Karpas-422 (cell line): Measurements from ENCODE around the gene MAP3K20. TPM values are rescaled to one million over a fixed set of nuclear protein-coding genes. Genes with fewer than 3 reads are reported as not detected.

Source experiments
- DNase-seq: peaks from one replicate; pipeline ENCODE4 v3.0.0-alpha.2; 2015
- H2AFZ ChIP-seq: fragments of 200-600 bp; sonication (generic); 2 replicates; pipeline ENCODE4 v1.6.1; 2014; ENCODE audit warnings: antibody characterized with exemption, low read length, mixed read lengths
- H3K27ac ChIP-seq: fragments of 200-600 bp; sonication (generic); 2 replicates; pipeline ENCODE4 v1.5.1; 2014; ENCODE audit warnings: mild to moderate bottlenecking, low read length, moderate library complexity
- H3K27me3 ChIP-seq: fragments of 200-600 bp; sonication (generic); 2 replicates; pipeline ENCODE4 v1.6.1; 2014; ENCODE audit warnings: low read length, mixed read lengths
- H3K36me3 ChIP-seq: fragments of 200-600 bp; sonication (generic); 2 replicates; pipeline ENCODE4 v1.6.1; 2014; ENCODE audit warnings: low read length, mixed read lengths; ENCODE audit not compliant: insufficient read depth
- H3K4me1 ChIP-seq: fragments of 200-600 bp; sonication (generic); 2 replicates; pipeline ENCODE4 v1.6.1; 2014; ENCODE audit warnings: mild to moderate bottlenecking, low read length, mixed read lengths
- H3K4me2 ChIP-seq: fragments of 200-600 bp; sonication (generic); 2 replicates; pipeline ENCODE4 v1.6.1; 2014; ENCODE audit warnings: low read length, low read depth, mild to moderate bottlenecking; ENCODE audit not compliant: poor library complexity, severe bottlenecking
- H3K4me3 ChIP-seq: fragments of 200-600 bp; sonication (generic); 2 replicates; pipeline ENCODE4 v1.5.1; 2014; ENCODE audit warnings: mild to moderate bottlenecking, antibody characterized with exemption, low read length, mixed read lengths
- H3K79me2 ChIP-seq: fragments of 200-600 bp; sonication (generic); 2 replicates; pipeline ENCODE4 v1.6.1; 2014; ENCODE audit warnings: mild to moderate bottlenecking, low read length, mixed read lengths
- H3K9ac ChIP-seq: fragments of 200-600 bp; sonication (generic); 2 replicates; pipeline ENCODE4 v1.6.0; 2014; ENCODE audit warnings: low read length
- H3K9me2 ChIP-seq: fragments of 200-600 bp; sonication (generic), shearing (Covaris generic); replicated peaks from 2 replicates; pipeline ENCODE4 v1.6.0; 2014; ENCODE audit warnings: mild to moderate bottlenecking, low read length, moderate library complexity; ENCODE audit not compliant: insufficient read depth
- H3K9me3 ChIP-seq: fragments of 300-700, 200-600 bp; sonication (generic); 2 replicates; pipeline ENCODE4 v1.6.1; 2014; ENCODE audit warnings: low read length, mixed read lengths
- H4K20me1 ChIP-seq: fragments of 200-600 bp; sonication (generic); 2 replicates; pipeline ENCODE4 v1.6.1; 2014; ENCODE audit warnings: mild to moderate bottlenecking, antibody characterized with exemption, low read length, low read depth; ENCODE audit not compliant: insufficient read depth
- total RNA-seq: library from RNA; depleted of rRNA; stranded (reverse); fragments of >200 nt; shearing (Covaris generic); gene quantifications from 2 replicates; pipeline ENCODE4 v1.2.3, GENCODE V29; 2014; ENCODE audit warnings: low replicate concordance; rRNA removed

Gene MAP3K20
- total RNA-seq: 0.34 and 1.2 TPM in 2 replicates

- Histone ChIP-seq H3K79me2 (no peaks in the 10 kb centered on the region), H3K36me3 (no peaks in the 10 kb centered on the region), H3K27me3 (peaks cover 5% of the 10 kb centered on the region; the same call in 1 of the 2 replicates), H3K9me3 (no peaks in the 10 kb centered on the region), H3K4me1 (peaks cover 16% of the 10 kb centered on the region), H3K4me2 (peak within 1 kb of the TSS; percentile 84), H4K20me1 (no peaks in the 10 kb centered on the region), H3K9ac (peak within 1 kb of the TSS; percentile 71), H3K27ac (no peak within 1 kb of the TSS), H3K9me2 (no peaks in the 10 kb centered on the region), H2AFZ (peak within 1 kb of the TSS; percentile 93), H3K4me3 (peak within 1 kb of the TSS; percentile 72)
- DNase-seq: peak; percentile 71
Measured at GRCh38 chr2:173075781-173076580, at the start of gene MAP3K20. Gene MAP3K20, plus strand, starts transcription at chr2:173075846. Its CDS starts 15,186 bp downstream, at chr2:173091032.

GRCh38 chr2:173026479-173026878 is 49.2 kb upstream of the MAP3K20 start:
- H3K9ac ChIP-seq: no peak overlapping the region
- H3K27me3 ChIP-seq: no peaks in the 10 kb centered on the region
- no peaks in the 10 kb centered on the region for H3K36me3 ChIP-seq
- no peak overlapping the region for H2AFZ ChIP-seq
- H3K9me2 ChIP-seq: no peaks in the 10 kb centered on the region
- no peaks in the 10 kb centered on the region for H3K79me2 ChIP-seq
- H3K4me3 ChIP-seq: no peak overlapping the region
- H4K20me1 ChIP-seq: peaks cover 3% of the 10 kb centered on the region; the same call in 1 of the 2 replicates
- H3K9me3 ChIP-seq: no peaks in the 10 kb centered on the region
- DNase-seq: no peak
- H3K4me1 ChIP-seq: no peaks in the 10 kb centered on the region
- no peak overlapping the region for H3K4me2 ChIP-seq
- H3K27ac ChIP-seq: no peak overlapping the region

- H3K9me3 ChIP-seq: no peaks in the 10 kb centered on the region
- H3K4me3 ChIP-seq: no peak overlapping the region
- H3K27me3 ChIP-seq: no peaks in the 10 kb centered on the region
- peaks cover 3% of the 10 kb centered on the region; the same call in 1 of the 2 replicates for H4K20me1 ChIP-seq
- H3K9me2 ChIP-seq: no peaks in the 10 kb centered on the region
- H3K9ac ChIP-seq: no peak overlapping the region
- peak; percentile 89 for DNase-seq
- H3K27ac ChIP-seq: no peak overlapping the region
- no peak overlapping the region for H3K4me2 ChIP-seq
- H3K79me2 ChIP-seq: no peaks in the 10 kb centered on the region
- no peaks in the 10 kb centered on the region for H3K4me1 ChIP-seq
- no peaks in the 10 kb centered on the region for H3K36me3 ChIP-seq
- H2AFZ ChIP-seq: no peak overlapping the region
Measured at GRCh38 chr2:173027181-173028128, 48.2 kb upstream of the MAP3K20 start.

GRCh38 chr2:173028141-173028540 is 47.5 kb upstream of the MAP3K20 start:
- Histone ChIP-seq H3K9me2 (no peaks in the 10 kb centered on the region), H2AFZ (no peak overlapping the region), H3K4me2 (no peak overlapping the region), H3K9me3 (no peaks in the 10 kb centered on the region), H3K36me3 (no peaks in the 10 kb centered on the region), H3K79me2 (no peaks in the 10 kb centered on the region), H3K4me1 (no peaks in the 10 kb centered on the region), H3K27ac (no peak overlapping the region), H3K9ac (no peak overlapping the region), H3K27me3 (no peaks in the 10 kb centered on the region), H3K4me3 (no peak overlapping the region), H4K20me1 (peaks cover 3% of the 10 kb centered on the region; the same call in 1 of the 2 replicates)
- DNase-seq: no peak

GRCh38 chr2:173028671-173029070 is 47.0 kb upstream of the MAP3K20 start:
- H2AFZ ChIP-seq: no peak overlapping the region
- H3K36me3 ChIP-seq: no peaks in the 10 kb centered on the region
- no peak overlapping the region for H3K4me3 ChIP-seq
- no peaks in the 10 kb centered on the region for H3K4me1 ChIP-seq
- no peaks in the 10 kb centered on the region for H3K27me3 ChIP-seq
- H3K27ac ChIP-seq: no peak overlapping the region
- no peaks in the 10 kb centered on the region for H3K9me2 ChIP-seq
- peaks cover 3% of the 10 kb centered on the region; the same call in 1 of the 2 replicates for H4K20me1 ChIP-seq
- H3K4me2 ChIP-seq: no peak overlapping the region
- no peaks in the 10 kb centered on the region for H3K9me3 ChIP-seq
- H3K9ac ChIP-seq: no peak overlapping the region
- DNase-seq: no peak
- H3K79me2 ChIP-seq: no peaks in the 10 kb centered on the region

- Histone ChIP-seq H4K20me1 (peaks cover 3% of the 10 kb centered on the region; the same call in 1 of the 2 replicates), H3K9ac (no peak overlapping the region), H2AFZ (no peak overlapping the region), H3K4me1 (no peaks in the 10 kb centered on the region), H3K9me2 (no peaks in the 10 kb centered on the region), H3K36me3 (no peaks in the 10 kb centered on the region), H3K4me2 (no peak overlapping the region), H3K9me3 (no peaks in the 10 kb centered on the region), H3K27me3 (no peaks in the 10 kb centered on the region), H3K4me3 (no peak overlapping the region), H3K27ac (no peak overlapping the region), H3K79me2 (no peaks in the 10 kb centered on the region)
- no peak for DNase-seq
Measured at GRCh38 chr2:173030561-173031490, 44.8 kb upstream of the MAP3K20 start.

GRCh38 chr2:173032032-173032431 is 43.6 kb upstream of the MAP3K20 start:
- no peak overlapping the region for H2AFZ ChIP-seq
- H3K36me3 ChIP-seq: no peaks in the 10 kb centered on the region
- H3K9me3 ChIP-seq: no peaks in the 10 kb centered on the region
- H3K79me2 ChIP-seq: no peaks in the 10 kb centered on the region
- peaks cover 8% of the 10 kb centered on the region for H3K4me1 ChIP-seq
- no peak overlapping the region for H3K4me3 ChIP-seq
- no peak overlapping the region for H3K27ac ChIP-seq
- no peaks in the 10 kb centered on the region for H3K9me2 ChIP-seq
- no peaks in the 10 kb centered on the region for H3K27me3 ChIP-seq
- H4K20me1 ChIP-seq: peaks cover 3% of the 10 kb centered on the region; the same call in 1 of the 2 replicates
- no peak overlapping the region for H3K9ac ChIP-seq
- no peak overlapping the region for H3K4me2 ChIP-seq
- no peak for DNase-seq
